WTC11 (cell line): Measurements from ENCODE around the gene ZNF398. TPM values are rescaled to one million over a fixed set of nuclear protein-coding genes. Genes with fewer than 3 reads are reported as not detected.

Experiments used
- ATAC-seq: fragments of 200-7000 bp; cut with Tn5 transposase; 2 replicates; pipeline ENCODE4 v1.10.0; 2021; ENCODE audit warnings: mild to moderate bottlenecking, moderate library complexity
- CTCF ChIA-PET: fragments of 300-600 bp; sonication (Branson Sonifier 250); formaldehyde crosslinking; loops from one replicate; lab custom pipeline; 2021; ENCODE audit warnings: antibody characterized with exemption; lab: Charles Lee
- POLR2A ChIA-PET: fragments of 350-600 bp; sonication (Branson Sonifier 250); formaldehyde crosslinking; loops from one replicate; lab custom pipeline; 2021; ENCODE audit warnings: antibody characterized with exemption; lab: Charles Lee
- DNase-seq: peaks from one replicate; pipeline ENCODE4 v3.0.0; 2021; ENCODE audit warnings: low spot score
- H3K27ac Mint-ChIP-seq: 2 replicates; pipeline ENCODE4 v1.8.0; 2021; ENCODE audit warnings: mixed read lengths
- H3K27me3 Mint-ChIP-seq: 2 replicates; pipeline ENCODE4 v1.8.0; 2021; ENCODE audit warnings: low read depth, mild to moderate bottlenecking, moderate library complexity, mixed read lengths
- H3K36me3 Mint-ChIP-seq: 2 replicates; pipeline ENCODE4 v1.8.0; 2021; ENCODE audit warnings: mixed read lengths
- H3K4me1 Mint-ChIP-seq: 2 replicates; pipeline ENCODE4 v1.8.0; 2022; ENCODE audit warnings: mixed read lengths
- H3K4me3 Mint-ChIP-seq: 2 replicates; pipeline ENCODE4 v1.8.0; 2021; ENCODE audit warnings: mild to moderate bottlenecking, moderate library complexity, mixed read lengths
- H3K9me3 Mint-ChIP-seq: 2 replicates; pipeline ENCODE4 v1.8.0; 2021; ENCODE audit warnings: mixed read lengths
- AR ChIP-seq: fragments of 250-450 bp; sonication (Bioruptor Pico); IDR thresholded peaks from 2 replicates; pipeline ENCODE4 v1.9.0; 2021; ENCODE audit warnings: mild to moderate bottlenecking
- ATF1 ChIP-seq: sonication (generic); formaldehyde crosslinking; IDR thresholded peaks from 2 replicates; pipeline ENCODE4 v1.8.1; 2023; ENCODE audit warnings: mild to moderate bottlenecking, moderate library complexity, missing genetic modification reagents
- CBFB ChIP-seq: sonication (generic); formaldehyde crosslinking; IDR thresholded peaks from 2 replicates; pipeline ENCODE4 v1.8.1; 2022; ENCODE audit warnings: mild to moderate bottlenecking, low read depth, missing genetic modification reagents
- CREM ChIP-seq: sonication (generic); formaldehyde crosslinking; IDR thresholded peaks from 2 replicates; pipeline ENCODE4 v1.8.1; 2022; ENCODE audit warnings: mild to moderate bottlenecking, missing genetic modification reagents, moderate library complexity
- FOXP1 ChIP-seq: sonication (generic); formaldehyde crosslinking; IDR thresholded peaks from 2 replicates; pipeline ENCODE4 v1.8.0; 2022; ENCODE audit warnings: missing genetic modification reagents, mild to moderate bottlenecking, moderate library complexity, borderline replicate concordance
- MAX ChIP-seq: sonication (generic); formaldehyde crosslinking; IDR thresholded peaks from 2 replicates; pipeline ENCODE4 v1.8.0; 2022; ENCODE audit warnings: mild to moderate bottlenecking, missing genetic modification reagents
- NR3C1 ChIP-seq: sonication (generic); formaldehyde crosslinking; conservative IDR thresholded peaks from 2 replicates; pipeline ENCODE4 v1.8.1; 2023; ENCODE audit warnings: low read depth, mild to moderate bottlenecking, missing genetic modification reagents
- PREB ChIP-seq: sonication (generic); formaldehyde crosslinking; IDR thresholded peaks from 2 replicates; pipeline ENCODE4 v1.8.1; 2022; ENCODE audit warnings: mild to moderate bottlenecking, missing genetic modification reagents, moderate library complexity, borderline replicate concordance
- PRRX2 ChIP-seq: fragments of 250-450 bp; sonication (Bioruptor Pico); IDR thresholded peaks from 2 replicates; pipeline ENCODE4 v1.8.0; 2021; ENCODE audit warnings: mild to moderate bottlenecking
- TP53 ChIP-seq: sonication (generic); formaldehyde crosslinking; IDR thresholded peaks from 2 replicates; pipeline ENCODE4 v1.8.1; 2023; ENCODE audit warnings: mild to moderate bottlenecking, missing genetic modification reagents
- USF2 ChIP-seq: sonication (generic); formaldehyde crosslinking; IDR thresholded peaks from 2 replicates; pipeline ENCODE4 v1.8.1; 2023; ENCODE audit warnings: mild to moderate bottlenecking, missing genetic modification reagents, moderate library complexity
- ZBTB21 ChIP-seq: sonication (generic); formaldehyde crosslinking; IDR thresholded peaks from 2 replicates; pipeline ENCODE4 v1.8.1; 2023; ENCODE audit warnings: mild to moderate bottlenecking, missing genetic modification reagents, borderline replicate concordance
- ZMAT4 ChIP-seq: fragments of 250-450 bp; sonication (Bioruptor Pico); IDR thresholded peaks from 2 replicates; pipeline ENCODE4 v1.9.0; 2021; ENCODE audit warnings: mild to moderate bottlenecking
- total RNA-seq: library from RNA; stranded (reverse); gene quantifications from 3 replicates; pipeline ENCODE4 v1.2.3, GENCODE V29; 2021
- TF ChIP-seq, protein P1 (sequence below): sonication (generic); formaldehyde crosslinking; IDR thresholded peaks from 2 replicates; pipeline ENCODE4 v1.8.1; 2022; ENCODE audit warnings: missing genetic modification reagents, borderline replicate concordance
- TF ChIP-seq, protein P2 (sequence below): sonication (generic); formaldehyde crosslinking; IDR thresholded peaks from 2 replicates; pipeline ENCODE4 v1.8.1; 2023; ENCODE audit warnings: mild to moderate bottlenecking, moderate library complexity, missing genetic modification reagents
- TF ChIP-seq, protein P3 (sequence below): sonication (generic); formaldehyde crosslinking; IDR thresholded peaks from 2 replicates; pipeline ENCODE4 v1.8.0; 2022; ENCODE audit warnings: mild to moderate bottlenecking, missing genetic modification reagents
- TF ChIP-seq, protein P4 (sequence below): sonication (generic); formaldehyde crosslinking; IDR thresholded peaks from 2 replicates; pipeline ENCODE4 v1.8.0; 2022; ENCODE audit warnings: missing genetic modification reagents

The ZNF398 gene
- total RNA-seq, 1 experiment from 2014 or later = 63.2 TPM

- TF ChIP-seq PREB (CRISPR knock-in tag) (no peak), CBFB (CRISPR knock-in tag) (no peak), ATF1 (CRISPR knock-in tag) (no peak), USF2 (CRISPR knock-in tag) (no peak), ZBTB21 (CRISPR knock-in tag) (no peak), ZMAT4 (CRISPR knock-in tag) (no peak), FOXP1 (CRISPR knock-in tag) (no peak), NR3C1 (CRISPR knock-in tag) (no peak), CREM (no peak), TP53 (CRISPR knock-in tag) (no peak)
- TF ChIP-seq, protein P1, sequence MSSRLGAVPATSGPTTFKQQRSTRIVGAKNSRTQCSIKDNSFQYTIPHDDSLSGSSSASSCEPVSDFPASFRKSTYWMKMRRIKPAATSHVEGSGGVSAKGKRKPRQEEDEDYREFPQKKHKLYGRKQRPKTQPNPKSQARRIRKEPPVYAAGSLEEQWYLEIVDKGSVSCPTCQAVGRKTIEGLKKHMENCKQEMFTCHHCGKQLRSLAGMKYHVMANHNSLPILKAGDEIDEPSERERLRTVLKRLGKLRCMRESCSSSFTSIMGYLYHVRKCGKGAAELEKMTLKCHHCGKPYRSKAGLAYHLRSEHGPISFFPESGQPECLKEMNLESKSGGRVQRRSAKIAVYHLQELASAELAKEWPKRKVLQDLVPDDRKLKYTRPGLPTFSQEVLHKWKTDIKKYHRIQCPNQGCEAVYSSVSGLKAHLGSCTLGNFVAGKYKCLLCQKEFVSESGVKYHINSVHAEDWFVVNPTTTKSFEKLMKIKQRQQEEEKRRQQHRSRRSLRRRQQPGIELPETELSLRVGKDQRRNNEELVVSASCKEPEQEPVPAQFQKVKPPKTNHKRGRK (CRISPR knock-in tag) = no peak
- TF ChIP-seq, protein P2, sequence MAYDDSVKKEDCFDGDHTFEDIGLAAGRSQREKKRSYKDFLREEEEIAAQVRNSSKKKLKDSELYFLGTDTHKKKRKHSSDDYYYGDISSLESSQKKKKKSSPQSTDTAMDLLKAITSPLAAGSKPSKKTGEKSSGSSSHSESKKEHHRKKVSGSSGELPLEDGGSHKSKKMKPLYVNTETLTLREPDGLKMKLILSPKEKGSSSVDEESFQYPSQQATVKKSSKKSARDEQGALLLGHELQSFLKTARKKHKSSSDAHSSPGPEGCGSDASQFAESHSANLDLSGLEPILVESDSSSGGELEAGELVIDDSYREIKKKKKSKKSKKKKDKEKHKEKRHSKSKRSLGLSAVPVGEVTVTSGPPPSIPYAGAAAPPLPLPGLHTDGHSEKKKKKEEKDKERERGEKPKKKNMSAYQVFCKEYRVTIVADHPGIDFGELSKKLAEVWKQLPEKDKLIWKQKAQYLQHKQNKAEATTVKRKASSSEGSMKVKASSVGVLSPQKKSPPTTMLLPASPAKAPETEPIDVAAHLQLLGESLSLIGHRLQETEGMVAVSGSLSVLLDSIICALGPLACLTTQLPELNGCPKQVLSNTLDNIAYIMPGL (CRISPR knock-in tag) = no peak
- Mint-ChIP-seq H3K27ac (peak overlapping the region; percentile 51), H3K36me3 (peaks cover 75% of the 10 kb centered on the region), H3K4me3 (no peak overlapping the region), H3K9me3 (no peaks in the 10 kb centered on the region), H3K27me3 (no peaks in the 10 kb centered on the region), H3K4me1 (peaks cover 13% of the 10 kb centered on the region)
- ATAC-seq (no peak), DNase-seq (no peak)
- POLR2A ChIA-PET = interaction anchor here (0.9 kb wide), 1 partner anchor 66 kb away, joined by 3 read pairs; no protein-coding TSS in a partner anchor
- CTCF ChIA-PET = interaction anchor here (0.8 to 1.1 kb wide), 2 partner anchors 23 to 43 kb away, joined by 3 to 5 read pairs; partner anchors contain the start of genes ZNF282 and ZNF783
Observed at GRCh38 chr7:149218469-149219420, 71.5 kb downstream of the ZNF398 start.

DNA sequence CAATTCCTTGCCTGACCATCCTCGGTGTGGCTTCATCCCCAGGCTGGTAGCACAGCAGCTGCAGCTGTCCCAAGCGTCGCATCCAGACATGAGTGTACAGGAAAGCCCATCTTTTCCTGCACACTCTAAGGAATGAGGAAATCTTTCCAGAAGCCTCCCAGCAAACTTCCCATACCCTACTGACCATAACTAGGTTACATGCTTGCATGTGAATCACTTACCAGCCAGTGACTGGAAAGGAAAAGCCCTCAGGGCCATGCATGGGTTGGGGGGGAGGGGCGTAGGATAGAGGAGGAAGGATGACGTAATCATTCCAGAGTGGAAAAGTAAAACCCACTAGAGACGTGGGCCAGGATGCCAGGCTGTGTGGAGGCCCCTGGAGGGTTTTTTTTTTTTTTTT lies 73.3 kb downstream of the ZNF398 start:
- H3K27ac Mint-ChIP-seq = no peak overlapping the region
- POLR2A ChIA-PET = no interaction called here
- peaks cover 13% of the 10 kb centered on the region for H3K4me1 Mint-ChIP-seq
- no peak overlapping the region for H3K4me3 Mint-ChIP-seq
- CTCF ChIA-PET = no interaction called here
- DNase-seq = no peak
- peaks cover 63% of the 10 kb centered on the region for H3K36me3 Mint-ChIP-seq
- ATAC-seq = no peak
- no peaks in the 10 kb centered on the region for H3K27me3 Mint-ChIP-seq
- H3K9me3 Mint-ChIP-seq = no peaks in the 10 kb centered on the region
- TF ChIP-seq MAX (no peak), NR3C1 (CRISPR knock-in tag) (no peak), AR (CRISPR knock-in tag) (no peak), PRRX2 (no peak), USF2 (CRISPR knock-in tag) (no peak)
- TF ChIP-seq, protein P3, sequence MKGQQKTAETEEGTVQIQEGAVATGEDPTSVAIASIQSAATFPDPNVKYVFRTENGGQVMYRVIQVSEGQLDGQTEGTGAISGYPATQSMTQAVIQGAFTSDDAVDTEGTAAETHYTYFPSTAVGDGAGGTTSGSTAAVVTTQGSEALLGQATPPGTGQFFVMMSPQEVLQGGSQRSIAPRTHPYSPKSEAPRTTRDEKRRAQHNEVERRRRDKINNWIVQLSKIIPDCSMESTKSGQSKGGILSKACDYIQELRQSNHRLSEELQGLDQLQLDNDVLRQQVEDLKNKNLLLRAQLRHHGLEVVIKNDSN (CRISPR knock-in tag) = no peak
- TF ChIP-seq, protein P4, sequence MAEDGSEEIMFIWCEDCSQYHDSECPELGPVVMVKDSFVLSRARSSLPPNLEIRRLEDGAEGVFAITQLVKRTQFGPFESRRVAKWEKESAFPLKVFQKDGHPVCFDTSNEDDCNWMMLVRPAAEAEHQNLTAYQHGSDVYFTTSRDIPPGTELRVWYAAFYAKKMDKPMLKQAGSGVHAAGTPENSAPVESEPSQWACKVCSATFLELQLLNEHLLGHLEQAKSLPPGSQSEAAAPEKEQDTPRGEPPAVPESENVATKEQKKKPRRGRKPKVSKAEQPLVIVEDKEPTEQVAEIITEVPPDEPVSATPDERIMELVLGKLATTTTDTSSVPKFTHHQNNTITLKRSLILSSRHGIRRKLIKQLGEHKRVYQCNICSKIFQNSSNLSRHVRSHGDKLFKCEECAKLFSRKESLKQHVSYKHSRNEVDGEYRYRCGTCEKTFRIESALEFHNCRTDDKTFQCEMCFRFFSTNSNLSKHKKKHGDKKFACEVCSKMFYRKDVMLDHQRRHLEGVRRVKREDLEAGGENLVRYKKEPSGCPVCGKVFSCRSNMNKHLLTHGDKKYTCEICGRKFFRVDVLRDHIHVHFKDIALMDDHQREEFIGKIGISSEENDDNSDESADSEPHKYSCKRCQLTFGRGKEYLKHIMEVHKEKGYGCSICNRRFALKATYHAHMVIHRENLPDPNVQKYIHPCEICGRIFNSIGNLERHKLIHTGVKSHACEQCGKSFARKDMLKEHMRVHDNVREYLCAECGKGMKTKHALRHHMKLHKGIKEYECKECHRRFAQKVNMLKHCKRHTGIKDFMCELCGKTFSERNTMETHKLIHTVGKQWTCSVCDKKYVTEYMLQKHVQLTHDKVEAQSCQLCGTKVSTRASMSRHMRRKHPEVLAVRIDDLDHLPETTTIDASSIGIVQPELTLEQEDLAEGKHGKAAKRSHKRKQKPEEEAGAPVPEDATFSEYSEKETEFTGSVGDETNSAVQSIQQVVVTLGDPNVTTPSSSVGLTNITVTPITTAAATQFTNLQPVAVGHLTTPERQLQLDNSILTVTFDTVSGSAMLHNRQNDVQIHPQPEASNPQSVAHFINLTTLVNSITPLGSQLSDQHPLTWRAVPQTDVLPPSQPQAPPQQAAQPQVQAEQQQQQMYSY (CRISPR knock-in tag) = no peak
